K562 (cell line): ENCODE measurements around the gene TM2D3. TPM values are rescaled to one million over a fixed set of nuclear protein-coding genes. Genes with fewer than 3 reads are reported as not detected.

ENCODE experiments used
- ATAC-seq: fragments of 200-7000 bp; cut with Tn5 transposase; 3 replicates; pipeline ENCODE4 v1.9.1; 2020; ENCODE audit warnings: moderate library complexity
- BruUV-seq: library from RNA; stranded (reverse); fragments of 400-500 nt; replicated peaks from 2 replicates; lab custom pipeline; 2021; lab: Mats Ljungman, UMichigan
- CTCF ChIA-PET: fragments of 300-600 bp; formaldehyde crosslinking; extraction: SDS; loops from one replicate; lab custom pipeline; 2021; ENCODE audit warnings: low intra/inter-chr PET ratio; lab: Yijun Ruan, JAX
- POLR2A ChIA-PET: fragments of 300-600, 350-650 bp; sonication (Branson Sonifier 250); formaldehyde crosslinking; extraction: SDS; loops from one replicate; lab custom pipeline; 2021; ENCODE audit warnings: antibody characterized with exemption, inconsistent platforms; lab: Yijun Ruan, JAX
- DNase-seq, 4 experiments: peaks; one replicate each; pipeline versions ENCODE4 v3.0.0 to v3.0.0-alpha.2; 2011 to 2018; ENCODE audit warnings: low spot score in 3 of 4, mixed read lengths in 3 of 4; ENCODE audit errors: extremely low read depth in 1 of 4
- FAIRE-seq: peaks from 2 replicates; lab custom pipeline; 2011; peaks lifted over from hg19 to GRCh38; lab: Jason Lieb, UNC
- H2AFZ ChIP-seq: 2 replicates; pipeline ENCODE4 v1.6.0; 2011; ENCODE audit warnings: low read depth, low read length, control low read depth, inconsistent platforms
- H3K27ac ChIP-seq: fragments of 200-600 bp; 3 replicates; pipeline ENCODE4 v1.8.0; 2011; ENCODE audit warnings: low read depth, mild to moderate bottlenecking, control low read depth, inconsistent platforms, low read length, moderate library complexity, mixed read lengths; ENCODE audit errors: extremely low read depth
- H3K27me3 ChIP-seq, 2 experiments: fragments of 300-600 bp in 1 of 2; 2 replicates in 1 of 2; 3 replicates in 1 of 2; pipeline versions ENCODE4 v1.6.0 to v1.8.0; 2011; ENCODE audit warnings: inconsistent platforms in 2 of 2, low read length in 2 of 2, mild to moderate bottlenecking in 1 of 2, mixed read lengths in 1 of 2, moderate library complexity in 1 of 2; ENCODE audit not compliant: control insufficient read depth in 2 of 2, insufficient read depth in 2 of 2
- H3K36me3 ChIP-seq: fragments of 300-600 bp; 3 replicates; pipeline ENCODE4 v1.8.0; 2011; ENCODE audit warnings: mild to moderate bottlenecking, low read length, inconsistent platforms; ENCODE audit not compliant: control insufficient read depth, insufficient read depth
- H3K4me1 ChIP-seq, 2 experiments: fragments of 200-600 bp in 1 of 2; replicated peaks in 1 of 2; 2 replicates in 1 of 2; 3 replicates in 1 of 2; pipeline versions ENCODE4 v1.5.1 to v1.8.0; 2011; ENCODE audit warnings: inconsistent platforms in 2 of 2, low read length in 2 of 2, mild to moderate bottlenecking in 1 of 2, mixed read lengths in 1 of 2, moderate library complexity in 1 of 2; ENCODE audit not compliant: control insufficient read depth in 2 of 2, insufficient read depth in 2 of 2
- H3K4me2 ChIP-seq: 2 replicates; pipeline ENCODE4 v1.6.1; 2011; ENCODE audit warnings: low read length, control low read depth, inconsistent platforms, mixed read lengths; ENCODE audit not compliant: insufficient read depth
- H3K4me3 ChIP-seq: fragments of 200-600 bp; sonication (generic), shearing (Covaris generic); 2 replicates; pipeline ENCODE4 v1.5.1; 2016; ENCODE audit warnings: control low read depth, inconsistent platforms
- H3K79me2 ChIP-seq: fragments of 200-600 bp; 3 replicates; pipeline ENCODE4 v1.8.0; 2011; ENCODE audit warnings: low read length, inconsistent platforms; ENCODE audit not compliant: control insufficient read depth, insufficient read depth
- H3K9ac ChIP-seq, 2 experiments: 2 replicates each; pipeline versions ENCODE4 v1.6.0 to v1.6.1; 2011; ENCODE audit warnings: low read depth in 2 of 2, low read length in 2 of 2, control low read depth in 1 of 2, inconsistent platforms in 1 of 2, mild to moderate bottlenecking in 1 of 2, mixed read lengths in 1 of 2; ENCODE audit not compliant: insufficient read depth in 1 of 2
- H3K9me1 ChIP-seq: one replicate; pipeline ENCODE4 v1.6.0; 2011; ENCODE audit warnings: inconsistent platforms, mild to moderate bottlenecking, low read length, moderate library complexity; ENCODE audit not compliant: control insufficient read depth, insufficient read depth
- H3K9me3 ChIP-seq: replicated peaks from 2 replicates; pipeline ENCODE4 v1.5.1; 2011; ENCODE audit warnings: low read depth, low read length, inconsistent platforms; ENCODE audit not compliant: control insufficient read depth, insufficient read depth
- H4K20me1 ChIP-seq: replicated peaks from 2 replicates; pipeline ENCODE4 v1.6.1; 2011; ENCODE audit warnings: low read length, inconsistent platforms, mixed read lengths; ENCODE audit not compliant: control insufficient read depth, insufficient read depth
- DACH1 ChIP-seq: fragments of 450-650 bp; IDR thresholded peaks from 2 replicates; pipeline ENCODE4 v1.6.1; 2018; ENCODE audit not compliant: partially characterized antibody
- EHMT2 ChIP-seq: fragments of 450-650 bp; IDR thresholded peaks from 2 replicates; pipeline ENCODE4 v1.6.1; 2018; ENCODE audit warnings: antibody characterized with exemption
- MAFF ChIP-seq: IDR thresholded peaks from 2 replicates; pipeline ENCODE4 v1.6.1; 2012; ENCODE audit warnings: low read length, improper control_type of control experiment
- MTA2 ChIP-seq: fragments of 450-650 bp; IDR thresholded peaks from 2 replicates; pipeline ENCODE4 v1.6.1; 2016; ENCODE audit warnings: low read depth
- PREB ChIP-seq: sonication (generic); formaldehyde crosslinking; IDR thresholded peaks from 2 replicates; pipeline ENCODE4 v1.8.1; 2023; ENCODE audit warnings: mild to moderate bottlenecking, missing genetic modification reagents
- REST ChIP-seq, 2 experiments: fragments of 450-650 bp; formaldehyde crosslinking in 1 of 2; IDR thresholded peaks; 2 replicates each; pipeline versions ENCODE4 v1.4.0 to v1.6.1; 2014 to 2020; ENCODE audit warnings: mild to moderate bottlenecking in 2 of 2, borderline replicate concordance in 1 of 2, low read depth in 1 of 2
- SIN3B ChIP-seq: fragments of 450-650 bp; IDR thresholded peaks from 2 replicates; pipeline ENCODE4 v1.6.1; 2017; ENCODE audit warnings: low read depth, mild to moderate bottlenecking, moderate library complexity
- ZFPM2 ChIP-seq: fragments of 250-450 bp; sonication (Bioruptor Pico); IDR thresholded peaks from 2 replicates; pipeline ENCODE4 v1.5.1; 2022; ENCODE audit warnings: mild to moderate bottlenecking
- WGBS: fragments of 100-300 bp; shearing (Covaris generic); methylation state at CpG from one replicate; pipeline ENCODE4 v1.1.6; 2016; ENCODE audit warnings: low coverage, mixed read lengths; ENCODE audit not compliant: insufficient coverage; ENCODE audit errors: missing lambda C conversion rate; 5-methylcytosine and 5-hydroxymethylcytosine counted together
- in situ Hi-C: fragments of 300-500 bp; cut with MboI; formaldehyde crosslinking; loops from 4 replicates; pipeline ENCODE4 v1.15.0; 2018; ENCODE audit warnings: inconsistent platforms, mixed read lengths
- intact Hi-C: fragments of 100-400 bp; cut with micrococcal nuclease; formaldehyde crosslinking; loops from 2 replicates; pipeline ENCODE4 v1.14.2; 2022
- polyA plus RNA-seq, 8 experiments: library from polyadenylated mRNA; depleted of rRNA in 4 of 8; stranded (reverse) in 5 of 8; unstranded in 3 of 8; fragments of >200 nt; fragmentation: Nextera tagmentation in 2 of 8; fragmentation: Illumina TruSeq in 1 of 8; extraction: Ambion mirVana in 2 of 8; extraction: Trizol in 1 of 8; gene quantifications; 2 replicates each; pipeline versions ENCODE4 v1.2.1 to v1.2.3, GENCODE V29; 2011 to 2014; ENCODE audit warnings: inconsistent platforms in 1 of 8, missing spikeins in 1 of 8
- total RNA-seq, 7 experiments: library from RNA; depleted of rRNA in 6 of 7; stranded (reverse); fragments of >200 nt in 6 of 7; fragmentation: Illumina TruSeq in 2 of 7; extraction: Trizol in 2 of 7; gene quantifications; 2 replicates each; pipeline versions ENCODE4 v1.2.1 to v1.2.3, GENCODE V29; 2011 to 2021; ENCODE audit warnings: low replicate concordance in 1 of 7

TM2D3 gene
- total and polyA plus RNA-seq, 9 of the 15 experiments (the other 6 are each of a cell fraction or from before 2014, with no cell fraction given) = 16.5 to 67.9 (median 31.3) TPM

- POLR2A ChIA-PET = interaction anchor here (1.0 kb wide), 1 partner anchor 9 kb away, joined by 4 read pairs; no protein-coding TSS in a partner anchor
- no peak overlapping the region for H2AFZ ChIP-seq
- DNase-seq (no peak), ATAC-seq (no peak), FAIRE-seq (no peak)
- in situ Hi-C loops (no loop called here), intact Hi-C loops (no loop called here)
- no TSS peak for BruUV-seq
- 17% methylated on average over 3 of the region's 3 CpGs for WGBS
- no peak overlapping the region for H3K4me3 ChIP-seq
- no peak overlapping the region for H3K4me2 ChIP-seq
- H3K9ac ChIP-seq = no peak overlapping the region
- no peaks in the 10 kb centered on the region for H3K9me3 ChIP-seq
- no peaks in the 10 kb centered on the region for H3K36me3 ChIP-seq
- no peaks in the 10 kb centered on the region for H3K4me1 ChIP-seq
- no peaks in the 10 kb centered on the region; the same call in 1 of the 2 replicates for H4K20me1 ChIP-seq
- peaks cover 7 to 11% of the 10 kb centered on the region in 2 experiments for H3K27me3 ChIP-seq
- CTCF ChIA-PET = no interaction called here
- H3K9me1 ChIP-seq = no peaks in the 10 kb centered on the region
- no peak overlapping the region for H3K27ac ChIP-seq
- no peaks in the 10 kb centered on the region for H3K79me2 ChIP-seq
- no peak for TF ChIP-seq MAFF
- no peak for TF ChIP-seq MTA2
- no peak for TF ChIP-seq EHMT2
- no peak for TF ChIP-seq SIN3B
- TF ChIP-seq ZFPM2 (CRISPR knock-in tag) = no peak
- no peak for TF ChIP-seq REST (IDR thresholded peaks at IDR 0.05; ENCODE audit: borderline replicate concordance)
- no peak for TF ChIP-seq REST (CRISPR knock-in tag; IDR thresholded peaks at IDR 0.05; ENCODE audit: low read depth)
- TF ChIP-seq DACH1 = no peak
- TF ChIP-seq PREB = no peak
Measured at GRCh38 chr15:101599091-101599490, 53.1 kb downstream of the TM2D3 start.
